UCSD-AML1 (cell line): Measurements from ENCODE around the gene SIM2.

Experiments
- DNase-seq: peaks from one replicate; lab custom pipeline; 2025; ENCODE audit not compliant: unreplicated experiment; lab: John Stamatoyannopoulos, UW

The SIM2 gene

GRCh38 chr21:36699546-36700294 lies 805 bp downstream of the SIM2 start:
- no peak for DNase-seq

- DNase-seq: no peak
Measured at GRCh38 chr21:36700295-36700970, 1.5 kb downstream of the SIM2 start.

GRCh38 chr21:36700971-36701755 lies 2.2 kb downstream of the SIM2 start:
- no peak for DNase-seq

GRCh38 chr21:36701756-36702621 lies 3.1 kb downstream of the SIM2 start:
- DNase-seq: no peak

- DNase-seq: no peak
Measured at GRCh38 chr21:36702622-36702968, 3.7 kb downstream of the SIM2 start.

- DNase-seq: no peak
Measured at GRCh38 chr21:36703123-36703522, 4.2 kb downstream of the SIM2 start.

- no peak for DNase-seq
Measured at GRCh38 chr21:36703626-36704280, 4.8 kb downstream of the SIM2 start.

GRCh38 chr21:36704281-36704957 lies 5.5 kb downstream of the SIM2 start:
- no peak for DNase-seq

GRCh38 chr21:36704958-36705678 lies 6.2 kb downstream of the SIM2 start:
- DNase-seq: no peak

GRCh38 chr21:36705679-36706481 lies 7.0 kb downstream of the SIM2 start:
- DNase-seq: no peak

- no peak for DNase-seq
Measured at GRCh38 chr21:36706482-36706852, 7.6 kb downstream of the SIM2 start.

GRCh38 chr21:36706951-36707762 lies 8.2 kb downstream of the SIM2 start:
- no peak for DNase-seq

- DNase-seq: no peak
Measured at GRCh38 chr21:36707763-36708285, 8.9 kb downstream of the SIM2 start.

GRCh38 chr21:36708286-36709029 lies 9.5 kb downstream of the SIM2 start:
- DNase-seq: no peak

- no peak for DNase-seq
Measured at GRCh38 chr21:36709030-36709867, 10.3 kb downstream of the SIM2 start.
